Activated gamma-delta T cell treated with Interleukin-2 at 50 U/mL for 16 hours (primary cell): ENCODE results near the gene OTX1.
"Not testable (repeated sequence)": the region's sequence is repeated elsewhere in the genome, so short reads cannot be mapped to it uniquely, and the experiment has no call there.

Source experiments
- DNase-seq: peaks from one replicate; pipeline ENCODE4 v3.0.0-alpha.2; 2020

Gene OTX1

DNA sequence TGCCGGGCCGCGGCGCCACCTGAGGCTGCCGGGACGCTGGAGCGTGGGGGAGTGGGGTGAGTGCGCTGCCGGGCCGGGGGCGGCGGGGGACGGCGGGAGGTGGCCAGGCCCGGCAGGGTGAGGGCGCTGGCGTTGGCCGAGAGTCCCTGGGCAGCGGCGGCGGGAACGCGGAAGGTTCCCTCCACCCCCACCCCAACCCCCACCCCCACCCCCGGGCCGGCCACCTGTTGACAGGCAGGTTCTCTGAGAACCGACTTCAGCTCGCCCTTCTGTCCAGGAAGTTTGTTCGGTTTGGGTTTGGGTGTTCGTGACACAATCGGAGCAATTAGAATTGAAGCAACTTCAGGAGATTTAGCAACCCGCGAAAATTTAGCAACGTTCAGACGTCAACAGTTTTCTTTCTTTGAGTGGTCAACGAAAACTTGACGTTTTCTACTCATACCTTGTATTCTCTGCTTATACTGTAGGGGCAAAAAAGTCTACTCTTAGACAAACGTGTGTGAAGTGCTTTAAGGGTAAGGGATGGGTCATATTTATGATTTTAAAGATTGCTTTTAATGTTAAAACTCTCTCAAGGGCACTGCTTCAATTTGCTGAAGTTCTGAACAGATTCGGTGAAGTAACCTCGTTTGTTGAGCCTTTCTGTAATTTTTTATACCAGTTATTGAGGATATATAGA, 9.3 kb downstream of the OTX1 start:
- DNase-seq: no peak

DNA sequence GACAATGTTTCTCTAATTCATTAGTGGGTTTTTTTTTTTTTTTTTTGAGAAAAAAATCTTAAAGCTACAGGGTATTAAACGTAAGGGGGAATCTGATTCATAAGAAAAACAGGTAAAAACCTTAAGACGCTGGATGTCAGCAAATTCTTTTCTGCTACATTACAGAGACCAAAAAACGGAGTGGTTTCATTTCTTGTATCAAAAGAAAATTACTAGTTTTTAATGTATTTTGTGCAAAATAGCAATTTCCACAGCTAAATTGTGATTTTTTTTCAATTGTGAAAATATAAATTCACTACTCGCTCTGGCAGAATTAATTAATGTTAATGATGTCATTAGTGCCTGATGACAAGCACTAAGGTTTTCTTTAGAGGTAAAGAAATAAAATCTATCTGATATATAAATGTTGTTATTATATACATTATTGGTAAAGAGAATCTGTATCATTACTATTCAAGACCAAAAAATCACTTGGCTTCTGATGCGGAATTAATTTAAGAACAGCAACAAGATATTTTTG, 9.9 kb downstream of the OTX1 start:
- DNase-seq: no peak

DNA sequence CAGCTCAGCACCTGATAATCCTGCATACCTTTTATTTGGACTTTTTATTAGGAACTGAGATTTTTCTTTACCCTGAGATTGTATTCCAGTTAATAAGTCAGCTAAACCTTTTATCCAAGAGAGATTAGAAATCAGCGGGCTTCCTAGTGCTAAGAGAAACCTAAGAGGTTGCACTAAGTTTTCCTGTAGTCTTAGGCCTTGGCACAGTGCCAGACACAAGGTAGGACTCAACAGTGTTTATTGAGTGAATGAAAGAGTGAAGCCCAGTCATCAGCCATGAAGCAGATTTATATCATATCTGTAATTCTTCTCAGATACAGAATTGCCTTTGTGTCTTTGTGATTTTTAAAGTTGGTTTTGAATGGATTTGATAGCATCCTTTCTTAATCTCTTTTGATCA, 13.6 kb downstream of the OTX1 start:
- no peak for DNase-seq

DNA sequence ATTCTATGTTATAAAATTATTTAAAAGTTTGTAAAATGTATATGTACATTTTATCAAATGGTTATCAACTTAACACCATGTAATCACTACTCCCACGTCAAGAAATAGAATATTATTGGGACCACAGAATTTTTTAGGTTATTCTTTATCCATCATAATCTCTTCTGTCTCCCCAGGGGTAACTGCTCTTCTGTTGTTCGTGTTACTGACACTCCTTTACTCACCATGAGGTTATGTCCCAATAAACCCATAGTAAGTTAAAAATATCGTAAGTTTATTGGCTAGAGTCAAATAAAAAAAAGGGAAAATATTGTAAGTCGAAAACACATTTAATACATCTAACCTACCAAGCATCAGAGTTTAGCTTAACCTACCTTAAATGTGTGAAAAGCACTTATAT, 14.0 kb downstream of the OTX1 start:
- DNase-seq: no peak

DNA sequence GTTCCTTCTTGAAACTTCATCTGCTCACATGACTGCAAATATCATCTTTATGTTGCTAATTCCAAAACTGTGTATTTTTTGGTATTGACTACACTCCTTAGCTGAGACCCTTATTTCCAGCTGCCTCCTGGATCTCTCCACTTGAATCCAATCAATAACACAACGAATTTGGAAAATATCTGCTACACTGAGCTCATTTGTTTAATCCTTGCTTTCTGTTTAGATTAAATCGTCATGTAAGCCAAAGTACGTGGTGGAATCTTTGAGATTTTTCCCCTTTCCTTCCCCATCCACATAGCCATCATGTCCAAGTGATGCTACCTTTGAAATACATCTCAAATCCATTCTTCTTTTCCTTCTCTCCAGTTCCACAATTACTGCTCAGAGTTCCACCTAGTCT, 15.6 kb downstream of the OTX1 start:
- DNase-seq: no peak

DNA sequence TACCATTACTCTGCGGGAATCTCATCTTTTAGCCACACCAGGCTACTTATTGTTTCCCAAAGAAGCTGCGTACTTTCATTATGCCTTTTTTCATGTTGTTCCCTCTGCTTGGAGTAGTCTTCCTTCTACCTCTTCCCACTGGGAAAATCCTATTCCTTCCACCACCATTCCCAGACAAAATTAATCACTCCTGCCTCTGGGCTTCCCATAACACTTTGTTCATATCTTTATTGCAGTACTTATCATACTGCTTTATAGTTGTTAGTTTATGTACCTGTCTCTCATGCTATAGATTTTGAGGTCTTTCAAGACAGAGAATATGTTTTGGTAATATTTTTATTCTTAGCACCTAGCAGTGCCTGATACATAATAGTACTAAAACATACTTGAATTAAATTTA, 16.2 kb downstream of the OTX1 start:
- DNase-seq: no peak

DNA sequence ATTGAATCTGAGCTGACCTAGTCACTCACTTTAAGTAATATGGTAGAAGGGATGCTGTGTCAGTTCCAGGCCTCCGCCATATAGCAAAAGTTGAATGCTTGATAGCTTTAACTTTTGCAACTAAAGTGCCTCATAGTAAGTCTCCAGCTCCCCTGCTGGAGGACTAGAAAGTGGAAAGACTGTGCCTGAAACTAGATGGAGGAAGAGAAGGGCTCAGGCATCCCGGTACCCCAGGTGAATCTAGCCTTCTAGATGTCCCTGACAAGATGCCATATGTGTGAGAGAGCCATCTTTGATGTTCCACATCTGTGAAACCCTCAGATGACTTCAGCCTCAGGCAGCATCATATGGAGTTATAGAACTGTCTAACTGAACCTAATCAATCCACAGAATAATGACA, 21.0 kb downstream of the OTX1 start:
- no peak for DNase-seq

DNA sequence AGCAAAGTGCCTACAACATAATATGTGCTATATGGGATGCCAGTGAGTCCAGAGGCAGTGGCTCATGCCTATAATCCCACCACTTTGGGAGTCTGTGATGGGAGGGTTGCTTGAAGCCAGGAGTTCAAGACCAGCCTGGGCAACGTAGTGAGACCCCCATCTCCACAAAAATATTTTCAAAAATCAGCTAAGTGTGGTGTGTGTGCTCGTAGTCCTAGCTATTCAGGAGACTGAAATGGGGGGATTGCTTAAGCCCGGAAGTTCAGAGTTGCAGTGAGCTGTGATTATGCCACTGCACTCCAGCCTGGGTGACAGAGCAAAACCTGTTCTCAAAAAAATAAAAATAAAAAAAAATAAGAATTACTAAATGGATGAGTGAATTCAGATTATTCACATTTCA, 23.4 kb downstream of the OTX1 start:
- no peak for DNase-seq

DNA sequence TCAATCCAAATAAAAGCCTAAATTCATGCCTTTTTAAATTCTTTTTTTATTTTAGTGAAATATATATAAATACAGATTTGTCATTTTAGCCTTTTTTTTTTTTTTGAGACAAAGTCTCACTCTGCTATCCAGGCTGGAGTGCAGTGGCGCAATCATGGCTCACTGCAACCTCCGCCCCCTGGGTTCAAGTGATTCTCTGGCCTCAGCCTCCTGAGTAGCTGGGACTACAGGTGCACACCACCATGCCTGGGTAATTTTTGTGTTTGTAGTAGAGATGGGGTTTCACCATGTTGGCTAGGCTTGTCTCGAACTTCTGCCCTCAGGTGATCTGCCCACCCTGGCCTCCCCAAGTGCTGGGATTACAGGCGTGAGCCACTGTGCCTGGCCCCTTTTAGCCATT, 23.8 kb downstream of the OTX1 start:
- not testable (repeated sequence) for DNase-seq

DNA sequence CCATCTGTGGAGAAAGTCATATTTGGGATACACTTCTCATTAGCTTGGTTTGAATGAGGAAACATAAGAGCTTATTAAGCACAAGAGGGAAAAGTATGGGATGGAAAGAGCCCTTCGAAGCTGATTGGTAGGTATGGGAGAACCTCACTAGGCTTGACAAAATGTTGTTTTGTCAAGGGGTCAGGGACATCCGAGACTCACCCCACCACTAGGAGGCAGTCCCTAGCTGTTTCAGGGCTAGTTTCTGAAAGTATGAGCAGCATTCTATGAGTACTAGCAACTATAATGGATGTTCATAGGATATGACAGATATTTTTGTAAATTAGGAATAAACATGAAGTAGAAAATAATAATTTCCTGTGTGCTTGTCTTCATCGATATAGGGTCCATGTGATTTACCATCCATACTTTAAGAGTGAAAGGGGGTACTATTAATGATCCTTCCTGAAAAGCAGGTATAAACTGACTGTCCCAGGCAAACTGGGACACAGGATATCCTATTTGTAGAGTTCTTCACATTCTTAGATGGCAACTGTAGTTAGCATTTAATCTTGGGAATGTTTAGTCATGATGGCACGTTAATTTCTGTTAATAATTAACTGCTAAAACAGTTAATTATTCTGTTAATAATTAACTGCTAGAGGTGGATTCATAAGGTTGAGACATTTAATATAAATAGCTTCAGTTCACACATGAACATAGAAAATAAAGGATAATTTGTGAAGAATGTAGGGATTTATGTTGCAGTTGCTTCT, 28.4 kb downstream of the OTX1 start:
- no peak for DNase-seq

DNA sequence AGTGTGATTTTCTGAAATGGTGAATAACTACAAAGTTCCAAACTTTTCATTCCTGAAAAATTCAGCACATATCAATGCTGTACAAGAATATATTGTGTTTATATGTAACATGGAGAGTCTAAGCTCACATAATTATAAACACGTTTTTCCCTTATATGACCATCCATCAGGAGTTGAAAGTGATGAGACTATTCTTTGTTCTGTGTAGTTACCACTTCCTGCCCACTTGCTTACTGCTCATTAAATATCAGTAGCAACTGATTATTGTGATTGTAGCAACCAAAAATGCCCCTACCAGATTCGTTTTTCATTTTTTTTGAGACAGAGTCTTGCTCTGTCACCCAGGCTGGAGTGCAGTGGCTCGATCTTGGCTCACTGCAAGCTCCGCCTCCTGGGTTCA, 30.8 kb downstream of the OTX1 start:
- no peak for DNase-seq

DNA sequence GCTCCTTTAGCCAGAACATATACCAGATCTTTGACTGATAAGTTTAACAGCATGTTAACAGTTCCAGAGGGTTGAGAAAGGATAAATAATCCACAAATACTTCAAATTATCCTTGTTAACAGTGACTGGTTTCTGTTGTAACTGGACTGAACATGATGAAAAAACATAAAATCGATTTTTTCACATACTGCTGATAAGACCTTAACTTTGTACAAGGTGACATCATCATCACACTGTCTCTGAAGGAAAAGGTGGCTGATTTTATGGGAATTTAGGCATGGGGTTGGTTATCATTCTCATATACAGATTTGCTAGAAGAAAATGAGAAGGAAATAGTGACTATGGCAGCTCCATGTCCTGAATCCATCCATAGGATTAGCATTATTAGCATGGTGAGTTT, 36.1 kb downstream of the OTX1 start:
- no peak for DNase-seq

DNA sequence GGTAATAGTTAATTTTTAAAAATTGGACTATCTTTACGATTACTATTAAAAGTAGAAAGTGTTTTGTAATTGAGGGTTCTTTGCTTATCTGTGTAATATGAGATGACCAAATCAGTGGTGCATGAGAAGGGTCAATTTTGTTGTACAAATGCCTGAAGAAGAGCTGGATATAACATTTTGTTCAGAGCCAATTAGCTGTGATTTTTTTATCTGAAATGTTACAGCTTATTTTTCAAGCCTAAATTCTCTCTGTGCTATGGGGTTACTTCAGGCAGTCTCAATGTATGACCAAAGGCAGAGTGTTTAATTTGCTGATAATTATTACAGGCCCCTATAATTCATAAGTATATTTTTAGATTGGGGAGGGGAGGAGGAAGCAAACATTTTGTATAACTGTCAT, 41.8 kb downstream of the OTX1 start:
- DNase-seq: no peak

DNA sequence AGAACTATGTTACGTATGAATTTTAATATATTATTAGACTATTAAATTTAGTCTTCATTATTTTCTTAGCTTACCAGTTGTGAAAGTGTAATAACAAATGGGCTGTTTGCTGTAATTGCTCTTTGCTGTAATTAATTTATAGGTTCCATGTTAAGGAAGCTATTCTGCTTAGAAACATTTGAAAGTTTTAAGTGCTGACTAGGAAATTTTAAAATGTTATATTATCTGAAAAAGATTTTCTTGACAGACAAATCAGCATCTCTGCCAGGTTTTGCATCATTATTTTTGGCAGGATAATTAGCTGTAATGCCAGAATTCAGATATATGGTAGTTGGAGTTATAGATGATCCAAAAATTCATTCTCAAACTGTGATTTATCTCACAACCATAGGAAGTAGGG, 42.2 kb downstream of the OTX1 start:
- DNase-seq: no peak

DNA sequence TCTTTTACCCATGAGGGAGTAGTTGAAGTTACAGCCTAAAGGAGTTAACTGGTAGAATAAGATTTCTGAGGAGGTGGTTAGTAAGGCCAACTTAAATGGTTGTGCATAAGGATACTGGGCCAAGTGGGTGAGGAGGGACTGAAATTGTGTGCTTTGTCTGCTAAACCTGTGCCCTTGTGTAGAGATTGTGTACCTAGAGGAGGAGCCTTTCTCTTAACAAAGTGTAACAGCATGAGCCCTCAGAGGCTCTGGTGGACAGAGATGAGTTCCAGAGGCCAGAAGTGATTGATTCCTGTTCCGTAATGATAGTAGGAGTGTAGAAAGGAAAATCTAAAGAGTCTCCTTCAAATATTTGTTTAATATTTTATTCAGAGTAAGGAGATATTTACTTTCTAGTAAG, 42.9 kb downstream of the OTX1 start:
- no peak for DNase-seq

DNA sequence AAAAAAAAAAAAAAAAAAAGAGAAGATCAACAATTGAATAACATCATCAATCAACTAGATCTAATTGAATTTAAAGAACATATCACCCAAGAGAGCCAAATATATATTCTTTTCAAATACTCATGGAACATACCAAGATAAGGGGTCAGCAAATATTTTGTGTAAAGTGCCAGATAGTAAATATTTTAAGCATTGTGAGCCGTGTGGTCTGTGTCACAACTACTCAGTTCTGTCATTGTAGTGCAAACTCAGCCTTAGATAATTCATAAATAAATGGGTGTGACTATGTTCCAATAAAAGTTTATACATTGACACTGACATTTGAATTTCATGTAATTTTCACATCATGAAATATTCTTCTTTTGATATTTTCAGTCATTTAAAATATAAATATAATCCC, 45.9 kb downstream of the OTX1 start:
- DNase-seq: no peak

DNA sequence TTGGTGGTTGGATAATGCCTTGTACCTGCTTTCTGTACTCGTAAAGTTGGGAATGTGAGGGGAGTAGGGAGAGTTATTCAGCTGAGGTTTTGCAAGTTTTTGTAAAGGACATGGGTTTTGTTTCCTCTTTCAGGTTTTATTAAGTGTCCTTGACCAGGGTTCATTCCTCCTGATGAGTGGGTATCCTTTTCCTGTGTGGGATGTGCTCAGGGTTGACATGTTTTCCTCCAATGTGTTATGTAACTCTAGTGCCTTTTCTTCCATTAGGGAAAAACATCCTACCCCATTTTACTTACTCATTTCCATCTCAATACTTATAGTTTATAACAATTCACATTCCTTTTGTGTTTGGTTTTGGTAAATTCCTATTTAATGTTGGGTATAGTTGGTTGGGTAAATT, 48.4 kb downstream of the OTX1 start:
- DNase-seq: no peak

DNA sequence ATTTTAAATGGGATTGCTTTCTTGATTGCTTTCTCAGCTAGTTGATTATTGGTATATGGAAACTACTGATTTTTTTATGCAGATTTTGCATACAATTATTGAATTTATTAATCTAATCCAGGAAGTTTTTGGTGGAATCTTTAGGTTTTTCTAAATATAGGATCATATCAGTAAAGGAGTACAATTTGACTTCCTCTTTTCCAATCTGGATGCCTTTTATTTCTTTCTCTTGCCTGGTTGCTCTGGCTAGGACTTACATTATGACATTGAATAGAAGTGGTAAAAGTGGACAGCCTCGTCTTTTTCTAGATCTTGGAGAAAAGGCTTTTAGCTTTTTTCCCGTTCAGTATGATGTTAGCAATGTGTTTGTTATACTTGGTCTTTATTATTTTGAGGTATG, 51.3 kb downstream of the OTX1 start:
- DNase-seq: no peak

DNA sequence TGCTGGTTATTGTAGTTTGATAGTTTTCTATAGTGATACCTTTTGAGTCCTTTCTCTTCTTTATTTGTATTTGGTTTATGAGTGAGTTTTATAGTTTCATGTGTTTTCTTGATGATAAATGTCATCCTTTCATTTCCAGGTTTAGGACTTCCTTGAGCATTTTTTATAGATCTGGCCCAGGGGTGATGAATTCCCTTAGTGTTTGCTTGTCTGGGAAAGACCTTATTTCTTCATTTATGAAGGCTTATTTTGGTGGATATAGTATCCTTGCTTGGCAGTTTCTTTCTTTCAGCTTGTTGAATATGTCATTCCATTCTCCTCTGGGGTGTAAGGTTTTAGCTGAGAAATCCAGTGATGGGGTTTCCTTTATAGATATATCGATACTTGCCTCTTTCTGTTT, 53.9 kb downstream of the OTX1 start:
- no peak for DNase-seq
